Pons (tissue), 1 donor: ENCODE results near the gene ZNF609.

Experiments used
- DNase-seq: peaks from one replicate; pipeline ENCODE4 v3.0.0-alpha.2; 2016; ENCODE audit warnings: low spot score

Gene ZNF609

DNA sequence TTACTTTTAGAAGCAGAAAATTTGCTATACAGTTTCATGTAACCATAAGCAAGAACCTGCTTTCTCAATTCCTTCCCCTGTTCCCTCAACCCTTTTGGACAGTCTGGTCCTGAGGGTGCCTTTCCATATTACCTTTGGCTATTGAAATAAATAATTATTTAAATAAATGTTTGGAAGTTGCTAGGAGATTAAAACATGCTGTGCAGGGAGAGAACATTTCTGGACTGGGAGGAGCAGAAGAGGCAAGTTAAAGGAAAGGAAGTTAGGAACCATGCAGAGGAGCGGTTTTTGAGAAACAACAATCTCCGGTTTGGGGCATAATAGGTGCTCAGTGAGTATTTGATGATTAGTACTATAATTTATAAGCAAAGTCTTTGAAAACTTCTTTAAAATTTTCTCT, 41.8 kb downstream of the ZNF609 start:
- no peak for DNase-seq

DNA sequence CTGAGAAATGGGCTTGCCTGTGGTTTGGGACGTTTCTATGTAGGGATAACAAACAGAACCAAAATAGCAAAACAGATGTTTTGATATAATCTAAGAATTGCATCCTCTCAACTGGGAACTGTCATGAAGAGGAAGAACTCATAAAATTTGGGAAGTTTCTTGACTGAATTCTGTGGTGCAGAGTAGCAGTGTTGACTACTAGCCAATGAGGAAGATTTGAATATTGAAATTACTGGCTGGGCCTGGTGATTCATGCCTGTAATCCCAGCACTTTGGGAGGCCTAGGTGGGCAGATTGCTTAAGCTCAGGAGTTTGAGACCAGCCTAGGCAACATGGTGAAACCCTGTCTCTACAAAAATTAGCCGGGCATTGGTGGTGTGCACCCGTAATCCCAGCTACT, 42.2 kb downstream of the ZNF609 start:
- no peak for DNase-seq

GRCh38 chr15:64503197-64503596, 42.8 kb downstream of the ZNF609 start:
- peak; percentile 74 for DNase-seq

GRCh38 chr15:64503640-64504039, 43.3 kb downstream of the ZNF609 start:
- DNase-seq, result peak; percentile 48

DNA sequence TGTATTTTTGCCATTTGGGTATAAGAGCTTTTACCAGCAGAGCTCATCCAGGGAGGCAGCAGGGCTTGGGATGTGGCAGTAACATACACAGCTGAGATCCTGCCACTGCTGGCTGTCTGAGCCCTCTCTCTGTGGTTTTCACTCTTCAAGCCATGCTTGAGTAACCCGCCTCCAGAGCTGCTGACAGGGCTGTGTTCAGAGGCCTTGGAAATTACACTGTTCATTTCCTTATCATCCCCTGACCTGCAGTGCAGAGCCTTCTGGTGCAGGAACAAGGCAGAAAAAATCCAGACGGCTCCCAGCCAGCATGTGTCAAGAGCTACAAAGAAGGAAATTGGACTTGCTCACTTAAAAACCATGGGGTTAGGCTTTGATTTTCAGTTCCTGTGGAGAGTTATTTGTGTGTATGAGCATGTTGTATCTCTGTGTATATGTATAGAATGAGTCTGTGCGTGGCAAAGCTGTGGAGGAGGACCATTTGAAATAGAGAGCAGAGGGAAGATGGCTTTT, 47.0 kb downstream of the ZNF609 start:
- DNase-seq, result peak; percentile 88

DNA sequence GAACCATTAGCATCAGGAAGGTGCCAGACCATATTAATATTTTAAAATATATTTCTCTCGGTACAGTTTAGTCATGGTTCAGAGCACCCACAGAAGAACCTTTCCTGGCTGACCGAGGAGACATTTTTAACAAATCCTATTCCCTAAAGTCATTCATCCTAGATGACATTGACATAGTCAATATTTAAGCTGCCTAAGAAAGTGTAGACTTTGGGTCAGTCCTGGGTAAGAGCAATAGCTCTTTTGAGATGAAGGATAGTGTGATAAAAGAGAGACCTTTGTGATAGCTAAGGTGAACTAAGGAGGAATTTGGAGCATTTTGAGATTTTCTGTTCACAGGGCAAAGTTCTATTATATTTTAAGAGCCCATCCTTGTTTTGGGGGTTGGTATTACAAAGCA, 47.5 kb downstream of the ZNF609 start:
- DNase-seq, result no peak

DNA sequence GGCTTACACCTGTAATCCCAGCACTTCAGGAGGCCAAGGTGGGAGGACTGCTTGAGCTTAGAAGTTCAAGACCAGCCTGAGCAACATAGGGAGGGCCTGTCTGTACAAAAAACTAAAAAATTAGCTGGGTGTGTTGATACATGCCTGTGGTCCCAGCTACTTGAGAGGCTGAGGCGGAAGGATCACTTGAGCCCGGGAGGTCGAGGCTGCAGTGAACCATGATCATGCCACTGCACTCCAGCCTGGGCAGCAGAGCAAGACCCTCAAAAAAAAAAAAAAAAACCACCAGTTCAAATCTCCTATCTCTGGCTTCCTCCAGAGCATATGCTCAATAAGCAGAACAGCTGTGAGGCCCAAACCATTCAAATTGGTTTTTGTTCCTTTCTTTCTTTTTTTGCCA, 53.4 kb downstream of the ZNF609 start:
- DNase-seq, result no peak

- DNase-seq, result no peak
These were observed 54.8 kb downstream of the ZNF609 start for GRCh38 chr15:64515196-64515595.

- DNase-seq, result no peak
These were observed 55.4 kb downstream of the ZNF609 start for GRCh38 chr15:64515825-64516224.

- DNase-seq, result no peak
These were observed 59.5 kb downstream of the ZNF609 start for GRCh38 chr15:64519897-64520296.

DNA sequence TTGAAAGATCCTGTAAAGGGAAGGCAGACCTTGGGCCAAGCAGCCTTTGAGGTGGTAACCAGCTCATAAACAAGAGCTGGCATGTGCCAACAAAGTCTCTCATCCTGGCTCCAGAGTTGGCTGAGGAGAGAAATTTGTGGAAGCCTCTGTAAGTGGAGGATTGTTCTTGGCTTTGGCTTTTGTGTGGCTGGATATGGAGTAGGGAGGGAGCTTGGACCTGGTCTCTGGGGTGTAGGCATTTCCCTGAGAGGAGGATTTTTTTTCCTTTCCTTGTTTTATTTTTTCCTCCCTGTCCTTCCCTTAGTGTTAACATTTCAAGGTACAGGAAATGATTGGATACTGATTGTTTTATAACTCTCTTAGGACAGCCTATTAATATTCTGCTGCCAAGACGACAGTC, 60.8 kb downstream of the ZNF609 start:
- peak; percentile 83 for DNase-seq

GRCh38 chr15:64521726-64522164, 61.4 kb downstream of the ZNF609 start:
- DNase-seq, result peak; percentile 98

DNA sequence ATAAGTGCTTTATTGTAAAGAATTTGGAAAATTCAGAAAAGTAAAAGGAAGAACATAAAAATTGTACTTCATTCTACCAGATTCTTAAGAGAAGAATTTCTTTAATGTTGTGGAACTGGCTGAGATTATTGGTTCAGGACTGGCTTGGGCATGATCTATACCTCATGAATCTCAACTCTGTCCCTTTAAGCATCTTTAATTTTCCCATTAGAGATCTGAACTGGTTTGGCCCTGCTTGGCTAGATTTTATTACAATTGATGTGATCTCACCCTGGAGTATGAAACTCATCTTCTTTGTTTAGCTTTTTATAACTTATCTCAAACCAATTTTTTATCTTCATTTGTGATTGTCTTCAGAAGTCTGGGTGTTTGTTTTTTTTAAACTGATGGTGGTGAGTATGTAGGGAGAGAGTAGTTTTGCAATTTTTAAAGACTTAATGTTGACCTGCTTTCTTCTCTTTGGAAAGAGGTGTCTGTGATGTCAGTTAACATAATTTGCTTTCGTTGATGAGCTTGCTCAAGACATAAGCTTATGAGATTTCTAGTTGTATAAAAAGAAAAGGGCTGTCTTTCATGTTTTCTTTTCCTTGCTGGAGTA, 61.9 kb downstream of the ZNF609 start:
- peak; percentile 62 for DNase-seq

- DNase-seq, result no peak
These were observed 62.9 kb downstream of the ZNF609 start for GRCh38 chr15:64523240-64523639.

- no peak for DNase-seq
These were observed 64.4 kb downstream of the ZNF609 start for GRCh38 chr15:64524778-64525177.

GRCh38 chr15:64525828-64526530, 65.6 kb downstream of the ZNF609 start:
- no peak for DNase-seq

- DNase-seq, result no peak
These were observed 67.0 kb downstream of the ZNF609 start for GRCh38 chr15:64527263-64527984.

DNA sequence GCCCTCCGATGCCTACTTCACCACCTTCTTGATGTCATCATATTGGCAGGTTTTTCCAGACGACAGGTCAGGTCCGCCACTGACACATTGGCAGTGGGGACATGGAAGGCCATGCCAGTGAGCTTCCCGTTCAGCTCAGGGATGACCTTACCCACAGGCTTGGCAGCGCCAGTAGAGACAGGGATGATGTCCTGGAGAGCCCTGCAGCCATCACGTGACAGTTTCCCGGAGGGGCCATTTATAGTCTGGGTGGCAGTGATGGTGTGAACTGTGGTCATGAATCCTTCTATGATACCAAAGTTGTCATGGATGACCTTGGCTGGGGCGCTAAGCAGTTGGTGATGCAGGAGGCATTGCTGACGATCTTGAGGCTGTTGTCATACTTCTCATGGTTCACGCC, 68.5 kb downstream of the ZNF609 start:
- no peak for DNase-seq

DNA sequence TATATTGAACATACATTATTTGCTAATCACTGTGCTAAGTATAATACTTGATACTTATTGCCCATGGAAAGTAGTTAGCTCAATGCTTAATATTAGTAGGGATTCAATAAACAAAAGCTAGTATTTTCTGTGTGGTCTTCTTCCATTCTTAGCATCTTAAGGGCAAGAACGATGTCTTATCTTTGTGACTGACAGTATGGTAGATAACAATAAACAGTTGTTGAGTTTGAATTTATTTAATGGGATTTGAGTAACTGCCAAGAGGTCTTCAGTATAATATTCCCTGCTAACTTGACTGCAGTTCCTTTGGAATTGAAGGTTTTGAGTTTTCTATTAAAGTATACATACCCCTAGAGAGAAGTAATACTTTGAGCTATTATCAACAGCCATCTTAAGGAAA, 70.1 kb downstream of the ZNF609 start:
- DNase-seq, result no peak

DNA sequence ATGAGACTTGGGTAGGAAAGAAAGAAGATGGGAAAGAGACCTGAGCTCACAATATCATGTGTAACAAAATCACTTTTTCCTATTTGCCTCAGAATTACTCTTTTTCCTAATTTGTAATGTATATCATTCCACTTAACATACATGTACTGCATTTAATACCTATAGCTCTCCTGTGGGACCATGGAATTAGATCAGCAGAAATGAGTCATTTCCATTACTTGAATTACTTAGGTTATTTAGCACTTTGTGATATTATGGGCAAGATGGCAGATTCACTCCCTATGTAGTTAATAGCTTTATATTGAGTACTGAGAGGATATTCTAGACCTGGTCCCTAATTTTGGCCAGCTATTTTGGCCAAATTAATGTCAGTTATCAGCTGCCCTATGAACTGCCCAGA, 70.5 kb downstream of the ZNF609 start:
- DNase-seq, result no peak

GRCh38 chr15:64532521-64533315, 72.3 kb downstream of the ZNF609 start:
- no peak for DNase-seq
